Measurements from ENCODE around the gene GALNT11.
"Not testable (repeated sequence)": the region's sequence is repeated elsewhere in the genome, so short reads cannot be mapped to it uniquely, and the experiment has no call there.

The GALNT11 gene

DNA sequence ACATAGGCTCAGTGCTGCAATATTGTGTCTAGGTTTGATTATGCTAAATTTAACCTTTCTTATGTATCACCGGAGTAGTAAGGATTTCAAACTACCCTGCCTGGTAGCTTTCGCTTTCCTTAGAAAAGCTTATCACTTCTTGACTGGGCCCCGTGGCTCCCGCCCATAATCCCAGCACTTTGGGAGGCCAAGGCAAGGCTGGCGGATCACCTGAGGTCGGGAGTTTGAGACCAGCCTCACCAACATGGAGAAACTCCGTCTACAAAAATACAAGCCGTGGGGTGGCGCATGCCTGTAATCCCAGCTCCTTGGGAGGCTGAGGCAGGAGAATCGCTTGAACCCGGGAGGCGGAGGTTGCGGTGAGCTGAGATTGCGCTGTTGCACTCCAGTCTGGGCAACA lies 49.9 kb downstream of the GALNT11 start:
- not testable (repeated sequence) for DNase-seq (ENCODE audit: low spot score)

DNA sequence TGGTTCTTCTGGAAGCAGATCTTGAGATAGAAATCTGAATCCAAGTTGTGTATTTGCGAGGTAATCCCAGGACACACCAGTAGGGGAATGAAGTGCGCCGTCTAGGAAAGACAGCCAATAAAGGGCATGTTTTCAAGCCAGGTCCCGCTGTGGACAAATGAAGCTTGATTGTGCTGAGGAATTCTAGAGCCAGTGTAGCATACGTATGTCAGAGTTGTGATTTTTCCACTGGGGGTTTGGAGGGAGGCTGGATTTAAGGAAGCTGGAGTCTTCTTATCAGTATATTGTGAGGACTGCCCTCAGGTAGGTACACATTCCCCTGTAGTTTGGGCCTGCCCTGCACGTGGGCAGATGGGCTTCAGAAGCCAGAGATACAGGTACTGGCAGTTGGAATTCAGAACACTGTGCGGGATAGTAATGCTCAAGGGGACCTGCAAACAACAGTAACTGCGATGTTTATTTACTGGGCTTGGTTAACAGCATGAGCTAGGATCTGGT lies 50.9 kb downstream of the GALNT11 start:
- peak; percentile 10 for DNase-seq (ENCODE audit: low spot score)

DNA sequence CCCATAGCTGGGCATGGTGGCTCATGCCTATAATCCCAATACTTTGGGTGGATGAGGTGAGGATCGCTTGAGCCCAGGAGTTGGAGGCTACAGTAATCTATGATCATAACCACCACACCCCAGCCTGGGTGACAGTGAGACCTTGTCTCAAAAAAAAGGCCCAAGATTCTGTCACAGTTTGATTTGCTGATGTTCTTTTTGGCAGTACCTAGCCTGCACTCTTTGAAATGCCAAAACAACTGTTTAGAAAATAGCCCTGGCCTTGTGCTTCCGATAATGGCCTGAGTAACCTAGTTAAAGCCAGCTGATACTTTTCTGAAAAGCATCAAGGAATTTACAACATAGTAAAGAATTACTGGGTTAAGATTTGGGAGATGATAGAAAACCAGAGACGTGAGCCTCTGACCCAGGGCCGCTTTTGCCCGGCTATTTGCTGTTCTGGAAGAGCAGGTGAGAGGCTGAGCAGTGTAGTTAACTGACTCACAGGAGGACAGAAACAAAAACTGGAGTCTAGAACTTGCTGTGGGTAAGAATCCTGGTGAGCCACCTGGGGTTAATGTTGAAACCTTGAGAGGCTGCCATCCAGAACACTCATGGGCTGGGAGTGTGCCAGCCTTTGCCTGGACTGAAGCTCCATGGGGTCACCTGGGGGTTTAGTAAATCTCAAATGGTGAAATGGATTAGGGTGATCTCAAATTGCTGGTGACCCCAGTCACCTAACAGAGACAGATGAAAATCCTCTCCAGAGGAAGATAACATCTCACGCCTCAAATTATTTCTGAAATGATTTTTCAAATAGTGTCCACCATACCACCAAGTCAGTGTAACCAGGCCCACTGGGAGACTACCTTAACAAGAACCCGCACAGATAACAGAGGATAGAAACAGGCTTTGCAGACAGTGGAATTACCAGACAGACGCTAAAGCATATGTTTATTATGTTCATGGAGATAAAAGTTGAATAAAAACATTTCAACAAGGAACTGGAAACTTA lies 51.8 kb downstream of the GALNT11 start:
- no peak for DNase-seq (ENCODE audit: low spot score)

- DNase-seq (ENCODE audit: low spot score), result no peak
These were observed 52.6 kb downstream of the GALNT11 start for GRCh38 chr7:152078025-152078424.

- no peak for DNase-seq (ENCODE audit: low spot score)
These were observed 53.3 kb downstream of the GALNT11 start for GRCh38 chr7:152078786-152079185.

- DNase-seq (ENCODE audit: low spot score), result no peak
These were observed 55.6 kb downstream of the GALNT11 start for GRCh38 chr7:152081088-152081487.

DNA sequence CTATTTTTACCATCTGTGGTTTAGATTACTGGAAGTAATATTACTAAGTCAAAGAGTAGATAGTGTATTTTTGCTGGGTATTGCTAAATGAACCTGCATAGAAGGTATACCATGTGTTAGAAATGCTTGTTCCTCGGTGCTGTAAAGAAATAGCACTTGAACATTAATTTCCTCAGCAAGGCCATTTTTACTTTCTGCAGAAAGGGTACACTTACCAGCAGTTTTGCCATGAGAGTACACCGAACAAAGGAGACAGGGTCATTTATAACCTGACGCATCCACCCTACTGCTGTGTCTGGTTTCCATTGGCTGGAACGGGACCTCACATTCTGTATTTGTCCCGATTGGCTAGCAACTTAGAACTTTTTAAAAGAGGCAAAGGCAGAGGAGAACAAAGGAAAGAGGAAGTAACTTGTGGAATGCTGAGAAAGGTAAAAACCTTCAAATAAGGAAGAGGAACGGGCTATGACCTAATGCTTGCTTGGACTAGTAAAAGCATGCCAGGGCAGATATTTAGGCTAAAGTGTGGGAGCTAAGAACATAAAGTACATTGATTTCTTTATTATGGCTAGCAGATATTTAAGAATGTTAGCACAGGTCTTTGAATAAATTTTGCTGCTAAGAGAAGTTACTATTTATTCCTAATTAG lies 56.7 kb downstream of the GALNT11 start:
- not testable (repeated sequence) for DNase-seq (ENCODE audit: low spot score)

- DNase-seq (ENCODE audit: low spot score), result no peak
These were observed 59.7 kb downstream of the GALNT11 start for GRCh38 chr7:152085131-152085530.

GRCh38 chr7:152086513-152086912 lies 61.0 kb downstream of the GALNT11 start:
- DNase-seq (ENCODE audit: low spot score), result no peak

DNA sequence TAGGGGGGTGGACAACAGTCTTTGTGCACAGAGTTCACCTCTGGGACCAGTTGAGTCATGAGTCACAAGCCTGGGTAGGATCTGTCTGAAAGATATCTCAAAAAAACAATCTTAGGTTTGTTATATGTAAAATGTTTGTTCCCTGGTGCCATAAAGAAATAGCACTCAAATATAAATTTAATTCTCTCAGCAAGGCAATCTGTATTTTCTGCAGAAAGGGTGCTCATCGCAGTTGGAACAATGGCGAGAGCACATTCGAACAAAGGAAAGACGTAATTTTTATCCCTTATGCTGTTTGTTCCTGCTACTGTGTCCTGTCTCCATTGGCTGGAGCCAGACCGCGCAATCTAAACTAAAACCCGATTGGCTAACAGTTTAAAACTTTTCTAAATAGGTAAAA lies 63.7 kb downstream of the GALNT11 start:
- DNase-seq (ENCODE audit: low spot score), result no peak

GRCh38 chr7:152090747-152091146 lies 65.3 kb downstream of the GALNT11 start:
- no peak for DNase-seq (ENCODE audit: low spot score)

DNA sequence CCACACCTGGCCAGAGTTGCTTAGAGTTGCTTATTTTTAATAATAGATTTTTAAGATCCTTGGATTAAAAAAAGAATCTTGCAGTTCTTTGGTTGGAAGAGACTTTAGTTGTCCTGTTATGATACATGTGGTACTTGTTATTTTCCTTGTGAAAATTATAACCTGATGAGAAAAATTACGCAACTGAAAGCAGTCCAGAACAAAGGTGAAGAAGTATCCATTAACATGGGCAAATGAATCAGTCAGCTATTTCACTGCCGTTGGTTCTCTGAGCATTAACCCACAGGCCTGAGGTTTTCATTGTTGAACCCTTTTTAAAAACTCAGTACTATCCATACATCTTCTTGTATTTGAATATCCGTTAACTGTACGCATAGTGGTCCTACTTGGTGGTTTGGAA lies 68.2 kb downstream of the GALNT11 start:
- DNase-seq (ENCODE audit: low spot score), result no peak

DNA sequence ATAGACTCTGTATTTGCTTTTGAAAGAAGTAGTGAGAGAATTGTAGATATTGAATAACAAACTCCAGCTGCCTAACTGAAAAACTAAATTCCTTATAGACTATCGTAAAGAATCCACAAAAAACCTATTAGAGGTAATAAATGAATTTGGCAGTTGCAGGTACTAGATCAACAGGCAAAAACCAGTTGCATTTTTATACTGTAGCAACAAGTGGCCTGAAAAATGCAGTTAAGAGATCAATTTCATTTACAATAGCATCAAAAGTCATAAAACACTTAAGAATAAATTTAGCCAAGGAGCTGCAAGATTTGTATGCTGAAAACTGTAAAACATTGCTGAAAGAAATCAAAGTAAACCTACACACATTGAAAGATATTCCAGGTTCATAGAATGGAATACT lies 70.3 kb downstream of the GALNT11 start:
- DNase-seq (ENCODE audit: low spot score), result no peak

DNA sequence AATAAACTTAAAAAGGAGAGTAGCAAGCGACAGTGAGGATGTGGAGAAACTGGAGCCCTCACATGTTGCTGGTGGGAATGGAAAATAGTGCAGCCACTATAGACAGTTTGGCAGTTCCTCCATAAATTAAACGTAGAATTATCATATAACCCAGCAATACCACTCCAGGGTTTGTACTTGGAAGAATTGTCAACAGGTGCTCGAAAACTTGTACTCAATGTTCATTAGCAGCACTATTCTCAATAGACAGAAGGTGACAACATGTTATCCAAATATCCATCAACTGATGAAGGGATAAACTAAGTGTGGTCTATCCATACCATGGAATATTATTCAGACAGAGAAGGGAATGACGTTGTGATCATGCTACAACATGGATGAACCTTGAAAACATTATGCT lies 71.9 kb downstream of the GALNT11 start:
- DNase-seq (ENCODE audit: low spot score), result no peak

DNA sequence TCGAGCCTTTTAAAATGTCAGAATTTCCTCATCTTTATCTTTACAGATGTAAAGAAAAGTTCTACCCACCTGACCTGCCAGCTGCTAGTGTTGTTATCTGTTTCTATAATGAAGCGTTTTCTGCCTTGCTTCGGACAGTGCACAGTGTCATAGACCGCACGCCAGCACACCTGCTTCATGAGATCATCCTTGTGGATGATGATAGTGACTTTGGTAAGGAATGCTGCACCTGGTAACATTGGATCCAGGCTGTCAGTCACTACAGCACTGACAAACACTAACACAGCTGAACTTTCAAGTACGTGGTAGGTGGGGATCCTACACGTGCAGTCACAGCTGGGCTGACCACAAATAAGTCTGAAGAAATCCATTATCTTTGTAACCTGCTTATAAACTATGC lies 77.6 kb downstream of the GALNT11 start:
- no peak for DNase-seq (ENCODE audit: low spot score)

DNA sequence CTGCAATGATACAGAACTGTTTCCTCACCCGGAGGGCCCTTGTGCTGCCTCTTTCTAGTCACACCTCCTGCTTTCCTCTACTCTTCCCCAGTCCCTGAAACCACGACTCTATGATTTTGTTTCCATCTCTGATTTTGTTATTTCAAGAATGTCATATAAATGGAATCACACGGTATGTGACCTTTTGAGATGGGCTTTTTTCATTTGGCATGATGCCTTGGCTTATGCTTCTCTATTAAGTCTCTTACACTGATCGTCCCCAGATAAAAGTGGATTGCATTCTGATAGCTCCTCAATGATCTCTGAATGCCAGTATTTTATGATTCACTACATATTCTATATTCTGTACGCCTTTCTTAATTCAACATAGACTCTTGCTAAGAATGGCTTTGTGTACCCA lies 78.2 kb downstream of the GALNT11 start:
- no peak for DNase-seq (ENCODE audit: low spot score)

- DNase-seq (ENCODE audit: low spot score), result no peak
These were observed 79.7 kb downstream of the GALNT11 start for GRCh38 chr7:152105205-152105604.

GRCh38 chr7:152106990-152107389 lies 81.5 kb downstream of the GALNT11 start:
- DNase-seq (ENCODE audit: low spot score), result no peak

DNA sequence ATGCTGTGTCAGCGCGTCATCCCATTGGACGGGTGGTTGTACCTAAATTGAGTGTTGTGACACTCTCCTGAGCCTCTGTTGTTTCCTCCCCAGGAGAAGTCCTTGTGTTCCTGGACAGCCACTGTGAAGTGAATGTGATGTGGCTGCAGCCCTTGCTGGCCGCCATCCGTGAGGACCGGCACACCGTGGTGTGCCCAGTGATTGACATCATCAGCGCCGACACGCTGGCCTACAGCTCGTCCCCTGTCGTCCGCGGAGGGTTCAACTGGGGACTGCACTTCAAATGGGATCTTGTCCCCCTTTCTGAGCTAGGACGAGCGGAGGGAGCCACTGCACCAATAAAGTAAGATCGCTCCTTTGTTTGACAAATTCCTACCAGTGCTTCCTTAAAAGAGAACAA lies 82.5 kb downstream of the GALNT11 start:
- no peak for DNase-seq (ENCODE audit: low spot score)

DNA sequence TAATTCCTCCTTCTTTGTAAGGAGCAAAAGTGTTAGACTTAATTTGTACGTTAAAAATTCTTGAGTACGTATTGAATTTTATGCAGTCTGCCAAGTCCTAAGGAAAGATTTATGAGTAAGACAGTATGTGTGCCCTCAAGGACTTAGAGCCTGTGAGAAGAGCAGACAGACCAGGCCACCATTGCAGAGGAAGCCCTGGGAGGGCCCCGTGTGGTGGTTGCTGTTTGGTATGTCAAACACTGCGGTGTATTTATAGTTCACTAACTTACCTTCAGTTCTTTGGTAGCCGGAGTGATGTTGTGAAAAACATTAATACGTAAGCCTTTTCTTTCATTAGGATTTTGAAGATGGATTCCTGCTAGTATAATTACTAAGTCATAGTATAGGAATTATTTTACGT lies 82.9 kb downstream of the GALNT11 start:
- DNase-seq (ENCODE audit: low spot score), result no peak

GRCh38 chr7:152112829-152113228 lies 87.4 kb downstream of the GALNT11 start:
- no peak for DNase-seq (ENCODE audit: low spot score)

- no peak for DNase-seq (ENCODE audit: low spot score)
These were observed 89.7 kb downstream of the GALNT11 start for GRCh38 chr7:152115021-152115718.

- no peak for DNase-seq (ENCODE audit: low spot score)
These were observed 91.9 kb downstream of the GALNT11 start for GRCh38 chr7:152117356-152117755.

All from germinal center (tissue), 1 donor.